Stomach (tissue), 9 donors: ENCODE results near the gene SYNPR. TPM values are rescaled to one million over a fixed set of nuclear protein-coding genes. Genes with fewer than 3 reads are reported as not detected.

Source experiments
- DNase-seq, 2 donors: peaks; one replicate each; pipeline versions ENCODE4 v3.0.0 to v3.0.0-alpha.2; 2013 to 2019
- H3K27ac ChIP-seq, 5 donors: fragments of 200-600 bp in 4 of 5; sonication (generic) in 4 of 5; one replicate each; pipeline ENCODE4 v1.5.1; 2013 to 2019; ENCODE audit warnings: mild to moderate bottlenecking in 1 of 5, moderate library complexity in 1 of 5
- H3K27me3 ChIP-seq, 3 donors: fragments of 200-600 bp; sonication (generic); one replicate each; pipeline ENCODE4 v1.5.1; 2017 to 2019; ENCODE audit warnings: mixed run types in 1 of 3
- H3K36me3 ChIP-seq, 4 donors: fragments of 200-600 bp; sonication (generic); 1 replicate in 3 of 4; 2 replicates in 1 of 4; pipeline ENCODE4 v1.5.1; 2016 to 2019
- H3K4me1 ChIP-seq, 4 donors: fragments of 200-600 bp; sonication (generic); one replicate each; pipeline ENCODE4 v1.5.1; 2016 to 2019
- H3K4me3 ChIP-seq, 4 donors: fragments of 200-600 bp; sonication (generic) in 3 of 4; one replicate each; pipeline ENCODE4 v1.5.1; 2016 to 2019; ENCODE audit warnings: mild to moderate bottlenecking in 1 of 4
- H3K9me3 ChIP-seq, 4 donors: fragments of 200-600 bp; sonication (generic); one replicate each; pipeline ENCODE4 v1.5.1; 2016 to 2019
- CTCF ChIP-seq, 7 experiments: fragments of 450-650 bp in 4 of 7; fragments of 200-600 bp in 3 of 7; sonication (generic) in 3 of 7; IDR thresholded peaks; one replicate each; pipeline ENCODE4 v1.5.1; 2016 to 2019; ENCODE audit warnings: antibody characterized with exemption in 7 of 7, control low read depth in 2 of 7, mild to moderate bottlenecking in 1 of 7
- EP300 ChIP-seq: sonication (generic); formaldehyde crosslinking; IDR thresholded peaks from one replicate; pipeline ENCODE4 v1.6.1; 2017; ENCODE audit warnings: antibody characterized with exemption
- POLR2A ChIP-seq, 4 donors: fragments of 450-650 bp; IDR thresholded peaks; one replicate each; pipeline ENCODE4 v1.6.1; 2016; ENCODE audit warnings: antibody characterized with exemption in 4 of 4, control low read depth in 2 of 4, mild to moderate bottlenecking in 1 of 4, moderate library complexity in 1 of 4
- POLR2AphosphoS5 ChIP-seq, 3 donors: sonication (generic); formaldehyde crosslinking; IDR thresholded peaks; one replicate each; pipeline ENCODE4 v1.6.1; 2016; ENCODE audit warnings: antibody characterized with exemption in 3 of 3
- WGBS, 5 donors: extraction: QIAGEN DNeasy Blood & Tissue Kit in 3 of 5; methylation state at CpG; one replicate each; pipeline versions ENCODE4 v1.1.5 to v1.1.7; 2013 to 2018; 5-methylcytosine and 5-hydroxymethylcytosine counted together
- intact Hi-C: fragments of 100-400 bp; cut with DNase I; formaldehyde crosslinking; loops from one replicate; pipeline ENCODE4 v1.15.1; 2023; ENCODE audit warnings: low total_unique reads
- polyA plus RNA-seq, 3 donors: library from polyadenylated mRNA; stranded (reverse); fragments of 200-250 nt; gene quantifications; one replicate each; pipeline ENCODE4 v1.2.3, GENCODE V29; 2013
- total RNA-seq, 5 donors: library from RNA; depleted of rRNA; stranded (reverse); fragments of >200 nt; gene quantifications; one replicate each; pipeline versions ENCODE4 v1.1.0 to v1.2.3, GENCODE V29; 2014 to 2016
- donor health status: healthy with polysubstance abuse.
- donor health status: Bipolar disorder and iron deficiency.
- donor health status: healthy.

The SYNPR gene
- total and polyA plus RNA-seq, 8 donors = 0.13 to 1.7 (median 0.31) TPM; not detected in 3

DNA sequence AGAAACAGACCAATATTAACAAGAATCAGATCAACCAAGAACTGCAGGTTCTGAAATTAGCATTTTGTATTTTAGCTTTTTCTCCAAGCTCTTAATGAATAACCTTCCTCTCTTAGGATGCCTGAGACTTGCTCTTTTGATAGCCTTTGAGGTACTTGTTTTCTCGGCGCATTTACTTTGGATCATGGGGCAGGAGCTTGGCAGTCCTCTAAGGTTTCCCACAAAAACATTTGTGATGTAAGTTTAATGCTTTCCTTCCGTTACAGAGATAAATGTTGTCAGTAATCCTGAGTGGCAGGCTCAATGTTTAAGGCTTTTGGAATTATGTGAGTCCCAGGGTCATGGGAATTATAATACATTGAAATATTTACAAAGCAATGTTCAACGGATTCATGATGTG is 236.6 kb downstream of the SYNPR start:
- Histone ChIP-seq H3K4me1 (no peaks in the 10 kb centered on the region), H3K4me3 (no peak overlapping the region), H3K27ac (no peak overlapping the region), H3K36me3 (no peaks in the 10 kb centered on the region), H3K9me3 (no peaks in the 10 kb centered on the region), H3K27me3 (no peaks in the 10 kb centered on the region)
- TF ChIP-seq EP300 (no peak), POLR2A (IDR thresholded peaks at IDR 0.05) (no peak), POLR2AphosphoS5 (IDR thresholded peaks at IDR 0.05) (no peak), CTCF (IDR thresholded peaks at IDR 0.05) (no peak)
- intact Hi-C loops = no loop called here
- no peak for DNase-seq
- 43 to 52% (median 46%) methylated on average over 4 of the region's 4 CpGs for WGBS, 5 donors

DNA sequence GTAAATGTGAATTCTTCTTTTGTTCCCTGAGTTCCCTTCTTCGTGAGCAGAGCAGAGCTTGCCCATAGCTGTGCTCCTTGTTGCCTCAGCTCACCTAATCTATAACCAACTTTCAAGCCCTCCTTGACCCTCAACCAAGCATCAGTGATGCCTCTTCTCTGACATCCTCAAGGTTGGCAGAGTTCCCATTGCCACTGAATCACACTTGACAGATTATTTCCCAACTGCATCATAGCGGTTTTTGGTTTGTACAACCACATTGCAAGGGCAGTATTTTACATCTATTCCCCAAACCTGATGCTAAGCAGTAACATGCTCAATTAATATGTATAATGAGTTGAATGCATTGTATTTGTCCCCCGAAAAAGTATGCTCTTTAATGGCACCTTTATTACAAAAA is 241.3 kb downstream of the SYNPR start:
- Histone ChIP-seq H3K36me3 (no peaks in the 10 kb centered on the region), H3K27me3 (no peaks in the 10 kb centered on the region), H3K9me3 (no peaks in the 10 kb centered on the region), H3K4me3 (no peak overlapping the region), H3K4me1 (no peaks in the 10 kb centered on the region), H3K27ac (no peak overlapping the region)
- WGBS, 5 donors = 74 to 82% (median 77%) methylated on average over 3 of the region's 3 CpGs
- intact Hi-C loops = no loop called here
- DNase-seq = no peak
- TF ChIP-seq POLR2A (IDR thresholded peaks at IDR 0.05) = no peak
- TF ChIP-seq POLR2AphosphoS5 (IDR thresholded peaks at IDR 0.05) = no peak
- no peak for TF ChIP-seq EP300
- TF ChIP-seq CTCF (IDR thresholded peaks at IDR 0.05) = no peak

DNA sequence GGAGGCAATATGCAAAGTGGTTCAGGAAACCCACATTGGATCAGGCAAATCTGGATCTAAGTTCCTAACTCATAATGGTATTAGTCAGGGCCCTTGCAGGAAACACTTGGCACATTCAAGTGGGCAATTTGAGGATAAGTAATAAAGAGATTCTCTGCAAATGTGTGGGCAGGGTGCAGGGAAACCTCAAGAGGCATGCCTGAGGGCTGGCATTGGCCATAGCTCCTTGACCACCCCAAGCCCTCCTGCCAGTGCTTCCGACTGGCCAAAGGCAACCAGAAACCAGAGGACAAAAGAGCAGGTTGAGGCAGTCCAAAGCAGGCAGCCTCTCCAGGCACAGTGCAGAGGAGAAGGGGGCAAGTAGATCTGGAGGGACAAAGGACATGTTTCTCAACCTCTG is 243.5 kb downstream of the SYNPR start:
- Histone ChIP-seq H3K9me3 (no peaks in the 10 kb centered on the region), H3K27ac (no peak overlapping the region), H3K4me1 (no peaks in the 10 kb centered on the region), H3K27me3 (no peaks in the 10 kb centered on the region), H3K4me3 (no peak overlapping the region), H3K36me3 (no peaks in the 10 kb centered on the region)
- 70 to 91% (median 85%) methylated on average over 1 of the region's 1 CpG for WGBS, 5 donors
- no peak for TF ChIP-seq CTCF (IDR thresholded peaks at IDR 0.05)
- TF ChIP-seq POLR2AphosphoS5 (IDR thresholded peaks at IDR 0.05) = no peak
- TF ChIP-seq POLR2A (IDR thresholded peaks at IDR 0.05) = no peak
- TF ChIP-seq EP300 = no peak
- no peak for DNase-seq
- intact Hi-C loops = no loop called here

DNA sequence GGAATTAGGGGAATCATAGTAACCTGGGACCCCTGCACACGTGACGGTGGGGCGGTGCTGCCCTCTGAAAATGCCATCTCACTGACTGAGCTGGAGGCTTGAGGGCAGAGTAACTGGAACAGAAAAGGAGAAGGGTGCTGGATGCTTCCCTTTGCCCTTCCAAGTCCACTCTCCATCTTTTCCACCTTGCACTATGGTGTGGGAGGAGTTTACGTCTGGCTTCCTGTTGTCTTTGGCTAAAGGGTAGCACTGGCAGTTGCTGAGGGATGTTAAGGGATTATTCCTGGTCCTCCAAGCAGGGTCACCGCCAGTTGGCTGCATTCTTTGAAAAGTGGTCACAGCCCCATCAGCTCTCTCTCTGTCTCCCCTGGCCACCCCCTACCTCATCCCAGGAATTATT is 245.0 kb downstream of the SYNPR start:
- no peaks in the 10 kb centered on the region for H3K9me3 ChIP-seq
- 64 to 76% (median 70%) methylated on average over 5 of the region's 5 CpGs for WGBS, 5 donors

More for the DNA sequence above, 245.0 kb downstream of the SYNPR start:
- no peak overlapping the region for H3K27ac ChIP-seq
- H3K4me3 ChIP-seq = no peak overlapping the region
- DNase-seq = no peak
- H3K36me3 ChIP-seq = no peaks in the 10 kb centered on the region
- H3K27me3 ChIP-seq = no peaks in the 10 kb centered on the region
- H3K4me1 ChIP-seq = no peaks in the 10 kb centered on the region
- intact Hi-C loops = no loop called here
- no peak for TF ChIP-seq POLR2AphosphoS5 (IDR thresholded peaks at IDR 0.05)
- TF ChIP-seq POLR2A (IDR thresholded peaks at IDR 0.05) = no peak
- TF ChIP-seq EP300 = no peak
- TF ChIP-seq CTCF (IDR thresholded peaks at IDR 0.05) = no peak
